HTR-8/SVneo (cell line): ENCODE measurements around the gene CYP17A1.
A peak's percentile ranks its signal among the peaks of the same experiment; 100 is the strongest.
"Not testable (repeated sequence)": the region's sequence is repeated elsewhere in the genome, so short reads cannot be mapped to it uniquely, and the experiment has no call there.

Source experiments
- DNase-seq: peaks from one replicate; pipeline ENCODE4 v3.0.0; 2011; ENCODE audit warnings: low spot score, mixed read lengths; ENCODE audit not compliant: insufficient read length
- FAIRE-seq: peaks from 2 replicates; lab custom pipeline; 2011; peaks lifted over from hg19 to GRCh38; lab: Jason Lieb, UNC

The CYP17A1 gene, protein sequence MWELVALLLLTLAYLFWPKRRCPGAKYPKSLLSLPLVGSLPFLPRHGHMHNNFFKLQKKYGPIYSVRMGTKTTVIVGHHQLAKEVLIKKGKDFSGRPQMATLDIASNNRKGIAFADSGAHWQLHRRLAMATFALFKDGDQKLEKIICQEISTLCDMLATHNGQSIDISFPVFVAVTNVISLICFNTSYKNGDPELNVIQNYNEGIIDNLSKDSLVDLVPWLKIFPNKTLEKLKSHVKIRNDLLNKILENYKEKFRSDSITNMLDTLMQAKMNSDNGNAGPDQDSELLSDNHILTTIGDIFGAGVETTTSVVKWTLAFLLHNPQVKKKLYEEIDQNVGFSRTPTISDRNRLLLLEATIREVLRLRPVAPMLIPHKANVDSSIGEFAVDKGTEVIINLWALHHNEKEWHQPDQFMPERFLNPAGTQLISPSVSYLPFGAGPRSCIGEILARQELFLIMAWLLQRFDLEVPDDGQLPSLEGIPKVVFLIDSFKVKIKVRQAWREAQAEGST

GRCh38 chr10:102837230-102837721, at the start of gene CYP17A1:
Gene CYP17A1 (minus strand): TSS chr10:102837413. CDS start chr10:102837361, 52 bp downstream.
- FAIRE-seq (no peak), DNase-seq (no peak)

DNA sequence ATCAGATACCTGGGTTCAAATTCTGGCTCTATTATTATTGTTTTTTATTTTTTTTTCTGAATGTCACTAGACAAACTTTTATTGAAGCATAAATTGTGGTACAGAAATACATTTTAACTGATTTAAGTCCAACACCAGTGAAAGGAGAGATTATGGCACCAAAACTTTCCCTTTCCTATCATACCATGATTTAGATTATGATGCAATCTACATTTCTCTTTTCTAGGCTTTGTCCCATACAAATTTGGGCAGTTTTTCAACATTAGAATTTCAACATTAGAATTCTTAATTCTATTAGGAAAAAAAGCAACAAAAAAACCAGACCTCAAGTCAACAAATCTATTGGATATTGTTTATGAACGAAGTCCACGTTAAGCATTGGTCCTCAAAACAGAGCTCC, 43.0 kb upstream of the CYP17A1 start:
- FAIRE-seq = no peak
- no peak for DNase-seq

DNA sequence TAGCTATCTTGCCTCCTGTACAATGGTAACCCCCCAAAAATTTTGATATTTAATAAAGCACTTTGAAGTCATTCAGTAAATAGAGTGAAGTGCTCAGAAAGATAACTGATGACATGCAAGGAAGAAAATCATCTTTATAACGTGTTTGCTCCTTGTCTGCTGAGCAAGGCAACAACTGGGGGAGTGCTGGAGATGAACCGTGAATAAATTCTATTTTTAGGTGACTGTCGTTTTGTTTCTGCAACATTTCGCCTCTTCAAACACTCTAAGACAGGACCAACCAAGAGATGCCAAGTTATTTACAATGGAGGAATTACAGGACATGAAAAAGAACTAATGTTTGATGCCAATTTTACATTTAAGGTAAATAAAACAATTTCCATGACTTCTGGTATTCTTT, 41.4 kb upstream of the CYP17A1 start:
- DNase-seq = no peak
- FAIRE-seq = no peak

DNA sequence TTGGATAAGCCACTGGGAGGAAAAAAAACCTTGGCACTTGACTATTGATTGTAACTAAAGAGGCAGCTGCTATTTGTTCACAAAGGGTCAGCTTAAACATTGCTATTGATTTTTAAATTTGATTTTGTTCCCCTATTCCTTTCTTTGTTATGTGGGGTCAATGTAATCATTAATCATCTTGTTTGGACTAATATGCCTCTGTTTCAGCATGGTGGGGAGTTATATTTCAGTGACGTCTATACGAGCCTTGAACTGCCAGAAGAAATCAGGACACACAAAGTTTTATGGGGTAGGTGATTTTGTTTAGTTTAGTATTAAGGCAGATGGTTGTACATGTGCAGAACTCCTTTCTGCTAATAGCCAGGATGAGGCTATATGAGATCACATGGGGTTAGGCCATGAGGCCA, 39.5 kb upstream of the CYP17A1 start:
- DNase-seq (no peak), FAIRE-seq (no peak)

DNA sequence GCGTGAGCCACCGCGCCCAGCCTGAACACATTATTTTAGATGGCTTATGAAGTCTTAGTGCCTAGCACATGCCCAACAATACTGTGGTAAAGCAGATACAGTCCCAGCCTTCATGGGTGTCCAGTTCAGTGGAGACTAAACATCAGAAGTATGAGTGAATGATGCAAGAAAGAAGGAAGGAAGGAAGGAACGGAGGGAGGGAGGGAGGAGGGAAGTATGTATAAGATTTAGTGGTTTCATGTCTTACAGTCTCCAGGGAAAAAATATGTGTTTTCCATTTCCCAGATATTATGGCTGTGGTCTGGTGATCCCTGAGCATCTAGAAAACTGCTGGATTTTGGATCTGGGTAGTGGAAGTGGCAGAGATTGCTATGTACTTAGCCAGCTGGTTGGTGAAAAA, 35.0 kb upstream of the CYP17A1 start:
- no peak for FAIRE-seq
- DNase-seq = no peak

- FAIRE-seq = no peak
These were observed 33.0 kb upstream of the CYP17A1 start for GRCh38 chr10:102870221-102870620.

DNA sequence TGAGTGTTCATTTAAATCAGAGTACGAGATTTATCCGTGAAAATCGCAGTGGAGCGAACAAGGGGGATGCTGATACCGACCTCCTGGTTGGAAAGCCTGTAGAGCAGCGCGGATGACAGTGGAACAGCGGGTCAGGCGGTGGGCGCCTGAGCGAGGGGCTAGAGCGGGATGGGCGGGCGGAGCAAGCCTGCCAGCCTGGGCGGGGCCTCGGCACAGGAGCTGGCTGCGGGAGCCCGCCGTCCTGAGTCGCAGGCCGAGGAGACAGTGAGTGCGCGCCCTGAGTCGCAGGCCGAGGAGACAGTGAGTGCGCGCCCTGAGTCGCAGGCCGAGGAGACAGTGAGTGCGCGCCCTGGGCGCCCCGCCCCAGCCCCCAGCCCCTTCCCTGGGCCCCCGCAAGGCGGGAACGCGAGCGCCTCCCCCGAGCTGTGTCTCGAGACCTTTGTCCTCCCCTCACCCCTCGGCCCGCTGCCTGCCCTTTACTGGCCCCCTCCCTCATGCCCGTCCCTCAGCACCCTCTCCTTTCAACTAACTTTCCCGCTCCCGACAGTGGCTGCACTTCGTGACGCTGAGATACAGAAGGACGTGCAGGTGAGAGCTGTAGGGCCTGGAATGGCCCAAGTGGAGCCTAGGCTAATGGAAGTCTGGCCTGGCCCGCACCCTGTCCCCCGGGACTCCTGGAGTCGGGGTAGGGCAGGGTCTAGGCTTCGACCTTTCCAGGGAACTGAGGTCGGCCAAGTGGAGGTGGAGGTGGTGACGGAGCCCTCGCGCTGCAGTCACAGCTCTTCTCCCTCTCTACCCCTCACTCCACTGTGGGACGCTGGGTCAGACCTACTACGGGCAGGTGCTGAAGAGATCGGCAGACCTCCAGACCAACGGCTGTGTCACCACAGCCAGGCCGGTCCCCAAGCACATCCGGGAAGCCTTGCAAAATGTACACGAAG, 32.3 kb upstream of the CYP17A1 start, which contains the start of gene AS3MT:
Gene AS3MT (plus strand): TSS at position 213 of the 941 bp plus-strand sequence. CDS start 123 bp downstream, at position 336.
- DNase-seq (peak; percentile 70), FAIRE-seq (peak; percentile 92)

More at GRCh38 chr10:102870221-102870620, 33.0 kb upstream of the CYP17A1 start:
- no peak for DNase-seq

- FAIRE-seq (no peak), DNase-seq (peak; percentile 17)
These were observed 31.7 kb upstream of the CYP17A1 start for GRCh38 chr10:102868911-102869257.

GRCh38 chr10:102865620-102866019, 28.4 kb upstream of the CYP17A1 start:
- FAIRE-seq (no peak), DNase-seq (no peak)

GRCh38 chr10:102863660-102864059, 26.4 kb upstream of the CYP17A1 start:
- DNase-seq (no peak), FAIRE-seq (no peak)

GRCh38 chr10:102859911-102860310, 22.7 kb upstream of the CYP17A1 start:
- DNase-seq (no peak), FAIRE-seq (no peak)

DNA sequence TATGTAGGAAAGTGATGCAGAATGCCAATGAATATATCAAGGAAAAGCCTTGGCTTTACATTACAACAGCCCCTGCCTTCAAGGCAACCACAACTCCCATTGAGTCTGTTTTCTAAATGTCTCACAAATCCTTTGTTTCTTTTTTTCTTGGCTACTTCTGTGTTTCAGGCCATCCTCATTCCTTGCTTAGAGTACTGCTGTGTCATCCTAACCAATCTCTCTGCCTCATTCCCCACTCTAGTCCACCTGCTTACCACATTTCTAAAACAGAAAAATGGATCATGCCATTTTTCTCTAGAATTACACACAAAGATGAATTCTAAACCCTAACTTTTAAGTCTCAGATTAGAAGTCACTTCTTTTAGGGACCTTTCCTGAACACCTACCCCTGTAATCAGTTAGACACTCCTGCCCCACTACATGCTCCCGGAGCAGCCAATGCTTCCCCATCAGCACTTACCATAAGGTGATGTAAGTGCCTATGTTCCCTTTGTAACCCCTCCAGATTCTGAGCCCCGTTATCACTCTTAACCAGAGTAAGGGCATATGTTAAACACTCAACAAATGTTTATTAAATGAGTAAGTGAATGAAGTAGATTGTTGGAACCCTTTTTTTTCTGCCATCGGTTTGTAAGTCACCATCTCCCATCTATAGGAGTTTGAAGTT, 19.7 kb upstream of the CYP17A1 start:
- FAIRE-seq (no peak), DNase-seq (no peak)

GRCh38 chr10:102855731-102856436, 18.7 kb upstream of the CYP17A1 start:
- FAIRE-seq (peak; percentile 74), DNase-seq (peak; percentile 73)

- DNase-seq, FAIRE-seq: not testable (repeated sequence)
These were observed 16.0 kb upstream of the CYP17A1 start for GRCh38 chr10:102853237-102853636.

GRCh38 chr10:102850025-102850518, 12.9 kb upstream of the CYP17A1 start:
- FAIRE-seq = no peak
- no peak for DNase-seq

DNA sequence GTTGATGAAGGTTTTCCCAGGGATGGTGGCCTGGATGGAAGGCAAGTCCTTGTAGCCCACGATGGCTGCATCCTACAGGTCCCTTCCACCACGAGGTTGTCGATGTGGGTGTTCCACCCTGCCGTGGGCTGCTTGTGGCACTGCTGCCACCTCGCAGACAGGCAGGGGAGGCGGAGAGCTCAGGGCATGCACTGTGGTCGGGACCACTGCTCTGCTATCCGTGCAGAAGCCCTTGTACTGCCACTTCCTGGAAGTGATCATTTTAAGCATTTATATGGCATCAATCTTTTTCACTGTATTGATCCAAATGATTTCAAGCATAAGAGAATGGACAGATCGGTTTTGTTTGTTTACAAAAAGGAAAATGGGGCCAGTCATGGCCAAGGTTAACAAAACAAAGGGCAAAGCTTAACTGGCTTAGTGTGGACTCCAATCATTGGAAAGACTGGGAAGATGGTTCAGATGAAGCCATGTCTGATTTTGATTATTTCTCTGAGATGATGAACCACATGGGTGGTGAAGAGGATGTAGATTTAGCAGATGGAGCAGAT, 8.2 kb upstream of the CYP17A1 start:
- DNase-seq (no peak), FAIRE-seq (no peak)

DNA sequence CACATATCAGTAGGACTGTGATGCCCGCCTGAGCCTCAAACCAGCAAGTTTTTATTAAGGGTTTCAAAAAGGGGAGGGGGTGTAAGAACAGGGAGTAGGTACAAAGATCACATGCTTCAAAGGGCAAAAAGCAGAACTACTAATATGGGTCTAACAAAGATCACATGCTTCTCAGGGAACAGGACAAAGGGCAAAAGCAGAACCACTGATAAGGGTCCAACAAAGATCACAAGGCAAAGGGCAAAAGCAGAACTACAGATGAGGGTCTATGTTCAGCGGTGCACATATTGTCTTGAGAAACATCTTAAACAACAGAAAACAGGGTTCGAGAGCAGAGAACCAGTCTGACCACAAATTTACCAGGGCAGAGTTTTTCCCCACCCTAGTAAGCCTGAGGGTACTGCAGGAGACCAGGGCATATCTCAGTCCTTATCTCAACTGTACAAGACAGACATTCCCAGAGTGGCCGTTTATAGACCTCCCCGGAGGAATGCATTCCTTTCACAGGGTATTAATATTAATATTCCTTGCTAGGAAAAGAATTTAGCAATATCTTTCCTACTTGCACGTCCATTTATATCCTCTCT, 7.1 kb upstream of the CYP17A1 start:
- DNase-seq, FAIRE-seq: not testable (repeated sequence)

GRCh38 chr10:102843139-102843538, 5.9 kb upstream of the CYP17A1 start:
- FAIRE-seq = peak; percentile 13
- DNase-seq = not testable (repeated sequence)
